ENCODE data around the gene ADSL.
A peak's percentile ranks its signal among the peaks of the same experiment; 100 is the strongest.

Gene ADSL

DNA sequence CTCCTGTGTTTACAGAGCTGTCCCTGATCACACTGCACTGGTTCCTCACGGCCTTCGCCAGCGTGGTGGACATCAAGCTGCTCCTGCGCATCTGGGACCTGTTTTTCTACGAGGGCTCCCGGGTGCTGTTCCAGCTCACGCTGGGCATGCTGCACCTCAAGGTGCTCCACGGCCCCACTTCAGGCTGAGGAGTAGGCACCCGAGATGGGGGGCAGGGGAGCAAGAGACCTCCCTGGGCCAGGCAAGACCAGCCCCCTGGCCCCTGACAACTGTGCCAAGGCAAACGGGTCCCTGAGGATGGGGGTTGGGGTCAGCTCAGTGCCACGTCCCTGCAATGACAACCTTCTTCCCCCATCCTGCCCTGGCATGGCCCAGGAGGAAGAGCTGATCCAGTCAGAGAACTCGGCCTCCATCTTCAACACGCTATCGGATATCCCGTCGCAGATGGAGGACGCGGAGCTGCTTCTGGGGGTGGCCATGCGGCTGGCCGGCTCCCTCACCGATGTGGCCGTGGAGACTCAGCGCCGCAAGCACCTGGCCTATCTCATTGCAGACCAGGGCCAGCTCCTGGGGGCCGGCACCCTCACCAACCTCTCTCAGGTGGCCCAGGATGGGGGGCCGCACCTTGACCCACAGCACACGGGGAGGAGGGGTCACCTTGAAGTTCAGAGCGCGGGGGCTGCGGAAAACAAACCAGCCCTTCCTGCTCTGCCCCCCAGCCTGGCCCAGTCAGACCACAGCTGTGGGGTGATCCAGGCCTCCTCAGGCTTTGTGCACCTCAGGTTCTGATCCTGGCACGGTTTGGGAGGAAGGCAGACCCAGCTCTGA lies 60.0 kb downstream of the ADSL start:
- DNase-seq = no peak

GRCh38 chr22:40407021-40407761 lies 60.9 kb downstream of the ADSL start:
- no peak for DNase-seq

DNA sequence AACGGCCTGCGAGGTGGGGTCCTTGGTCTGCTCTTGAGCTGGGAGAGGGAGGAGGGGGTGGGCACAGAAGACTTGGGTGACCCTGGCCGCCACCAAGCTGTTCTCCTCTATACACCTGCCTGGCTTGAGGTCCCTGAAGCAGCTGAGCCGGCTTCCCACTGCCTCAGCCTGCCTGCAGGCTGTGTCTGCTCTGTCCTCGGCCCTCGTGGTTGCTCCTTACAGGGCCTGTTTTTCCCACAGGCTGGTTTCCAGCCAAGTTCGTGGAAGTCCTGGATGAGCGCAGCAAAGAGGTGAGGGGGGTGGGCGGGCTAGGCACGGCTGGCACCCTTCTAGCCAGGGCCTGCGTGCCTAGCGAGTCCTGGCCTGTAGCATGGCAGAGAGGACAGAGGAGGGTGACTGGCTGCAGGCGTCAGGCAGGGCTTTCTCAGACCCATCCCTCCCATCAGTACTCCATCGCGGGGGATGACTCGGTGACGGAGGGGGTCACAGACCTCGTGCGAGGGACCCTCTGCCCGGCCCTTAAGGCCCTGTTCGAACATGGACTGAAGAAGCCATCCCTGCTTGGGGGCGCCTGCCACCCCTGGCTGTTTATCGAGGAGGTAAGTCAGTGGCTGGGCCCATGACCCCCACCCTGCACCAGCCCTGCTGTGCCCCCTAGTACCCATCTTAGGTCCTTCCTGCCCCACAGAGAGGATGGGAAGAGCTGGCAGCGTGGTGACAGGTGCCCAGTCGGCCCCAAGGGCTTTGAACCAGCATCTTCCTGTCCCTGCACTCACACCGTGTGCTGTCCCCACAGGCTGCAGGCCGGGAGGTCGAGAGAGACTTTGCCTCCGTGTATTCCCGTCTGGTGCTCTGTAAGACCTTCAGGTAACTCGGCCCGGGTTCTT lies 61.8 kb downstream of the ADSL start:
- DNase-seq = no peak

DNA sequence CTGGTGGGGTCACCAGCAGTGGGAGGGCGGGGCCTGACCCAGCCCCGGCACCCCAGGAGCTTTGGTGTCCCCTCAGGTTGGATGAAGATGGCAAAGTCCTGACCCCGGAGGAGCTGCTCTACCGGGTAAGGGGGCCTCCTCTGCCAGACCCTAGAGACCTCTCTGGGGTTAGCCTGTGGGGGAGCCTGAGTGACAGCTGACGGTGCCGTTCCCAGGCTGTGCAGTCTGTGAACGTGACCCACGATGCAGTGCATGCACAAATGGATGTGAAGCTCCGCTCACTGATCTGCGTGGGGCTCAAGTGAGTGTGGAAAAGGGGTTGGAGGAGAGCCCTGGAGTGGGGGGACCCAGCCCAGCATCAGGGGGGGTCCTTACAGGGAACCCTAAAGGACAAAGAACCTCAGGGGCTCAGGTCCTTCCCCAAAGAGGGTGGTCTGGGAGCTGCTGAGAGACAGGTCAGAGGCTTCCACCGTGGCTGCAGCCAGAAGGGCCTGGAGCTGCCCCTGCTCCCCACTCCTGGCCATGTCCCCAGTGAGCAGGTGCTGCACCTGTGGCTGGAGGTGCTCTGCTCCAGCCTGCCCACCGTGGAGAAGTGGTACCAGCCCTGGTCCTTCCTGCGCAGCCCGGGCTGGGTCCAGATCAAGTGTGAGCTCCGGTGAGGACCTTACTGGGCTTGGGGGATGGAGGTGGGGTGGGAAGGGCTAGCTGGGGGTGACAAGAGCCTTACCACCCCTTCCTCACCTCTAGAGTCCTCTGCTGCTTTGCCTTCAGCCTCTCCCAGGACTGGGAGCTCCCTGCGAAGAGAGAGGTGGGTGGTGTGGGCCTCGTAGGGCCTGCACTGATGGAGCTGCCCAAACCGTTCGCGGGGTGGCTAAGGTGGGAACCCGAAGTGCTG lies 62.7 kb downstream of the ADSL start:
- no peak for DNase-seq

DNA sequence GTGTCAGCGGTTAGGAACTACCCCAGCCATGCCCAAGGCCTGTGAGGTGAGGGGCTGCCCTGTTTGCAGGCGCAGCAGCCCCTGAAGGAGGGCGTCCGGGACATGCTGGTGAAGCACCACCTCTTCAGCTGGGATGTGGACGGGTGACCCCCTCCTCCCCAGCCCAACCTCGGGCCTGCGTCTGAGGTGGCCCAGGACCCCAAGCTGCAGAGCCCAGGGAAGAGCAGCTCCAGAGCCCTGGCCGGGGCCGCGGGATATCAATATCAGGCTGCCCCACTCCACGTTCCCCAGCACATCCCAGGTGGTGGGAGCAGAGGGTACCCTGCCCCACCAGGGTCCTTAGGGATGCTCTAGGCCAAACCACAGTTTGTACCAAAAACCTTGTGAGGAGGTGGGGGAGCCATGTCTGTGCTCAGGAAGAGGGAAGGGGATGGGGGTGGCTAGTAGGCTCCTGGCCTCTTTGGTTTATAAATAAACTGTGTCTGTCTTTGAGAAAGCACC lies 63.4 kb downstream of the ADSL start:
- no peak for DNase-seq

DNA sequence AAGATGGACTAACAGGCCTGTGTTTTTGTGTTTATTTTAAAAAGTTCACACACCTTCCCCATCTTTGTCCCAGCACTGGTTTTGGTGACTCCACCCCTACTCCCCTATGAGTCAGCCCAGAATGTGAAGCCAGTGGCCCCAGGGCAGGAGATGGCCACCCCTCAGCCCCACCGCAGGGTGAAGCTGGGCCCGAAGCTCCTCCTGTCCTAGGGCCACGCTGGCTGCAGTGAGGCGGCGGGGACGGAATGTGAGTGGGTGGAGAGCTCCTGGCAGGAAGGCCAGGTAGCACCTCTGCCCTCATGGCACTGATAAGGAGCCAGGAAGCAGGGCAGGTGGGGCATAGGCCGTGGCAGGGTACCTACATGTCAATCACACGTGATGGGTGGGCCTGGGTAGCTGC lies 64.0 kb downstream of the ADSL start:
- peak; percentile 84 for DNase-seq

- no peak for DNase-seq
These were observed 64.6 kb downstream of the ADSL start for GRCh38 chr22:40410731-40411505.

DNA sequence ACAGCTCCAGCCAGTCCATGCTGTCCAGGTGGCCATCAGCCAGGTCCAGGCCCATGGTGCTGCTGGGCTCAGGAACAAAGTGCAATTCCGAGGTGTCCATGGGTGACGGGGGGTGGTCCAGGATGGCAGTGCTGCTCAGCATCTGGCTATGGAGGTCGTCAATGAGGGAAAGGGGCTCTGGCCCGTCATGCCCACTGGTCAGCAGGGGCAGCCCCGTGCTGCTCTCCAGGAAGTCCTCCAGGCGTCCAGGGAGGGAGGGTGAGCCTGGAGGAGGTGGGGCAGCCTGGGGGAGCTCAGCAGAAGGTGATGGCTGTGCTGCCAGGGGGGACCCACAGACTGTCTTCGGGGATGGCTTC lies 65.2 kb downstream of the ADSL start:
- no peak for DNase-seq

DNA sequence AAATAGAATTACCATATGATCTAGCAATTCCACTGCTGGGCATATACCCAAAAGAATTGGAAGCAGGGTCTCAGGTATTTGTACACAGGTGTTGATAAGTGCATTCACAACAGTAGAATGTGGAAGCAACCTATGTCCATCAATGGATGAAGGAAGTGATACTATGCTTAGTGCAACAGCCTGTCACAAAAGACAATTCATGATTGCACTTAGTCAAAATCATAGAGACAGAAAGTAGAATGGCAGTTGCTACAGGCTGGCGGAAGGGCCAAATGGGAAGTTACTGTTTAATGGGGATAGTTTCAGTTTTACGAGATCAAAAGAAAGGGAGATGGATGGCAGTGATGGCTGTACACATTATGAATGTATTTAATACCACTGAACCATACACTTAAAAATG lies 66.1 kb downstream of the ADSL start:
- DNase-seq = no peak

- no peak for DNase-seq
These were observed 67.6 kb downstream of the ADSL start for GRCh38 chr22:40413873-40414272.

DNA sequence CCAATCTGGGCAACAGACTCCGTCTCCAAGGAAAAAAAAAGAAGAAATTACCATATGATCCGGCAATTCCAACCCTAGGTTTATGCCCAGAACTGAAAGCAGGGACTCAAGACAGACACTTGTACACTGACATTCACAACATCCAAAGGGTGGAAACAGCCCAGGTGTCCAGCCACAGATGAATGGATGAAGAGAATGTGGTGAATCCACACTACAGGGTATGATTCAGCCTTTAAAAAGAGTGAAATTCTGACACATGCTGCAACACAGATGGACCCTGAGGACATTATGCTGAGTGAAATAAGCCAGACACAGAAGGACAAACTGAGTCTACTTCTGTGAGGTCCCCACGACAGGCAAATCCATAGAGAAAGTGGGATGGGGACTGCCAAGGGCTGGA lies 68.0 kb downstream of the ADSL start:
- no peak for DNase-seq

GRCh38 chr22:40414838-40415505 lies 68.7 kb downstream of the ADSL start:
- DNase-seq = no peak

GRCh38 chr22:40415531-40416266 lies 69.4 kb downstream of the ADSL start:
- no peak for DNase-seq

GRCh38 chr22:40416267-40416570 lies 69.9 kb downstream of the ADSL start:
- no peak for DNase-seq

- DNase-seq = no peak
These were observed 70.3 kb downstream of the ADSL start for GRCh38 chr22:40416636-40417035.

- DNase-seq = no peak
These were observed 70.7 kb downstream of the ADSL start for GRCh38 chr22:40417041-40417440.

- no peak for DNase-seq
These were observed 71.6 kb downstream of the ADSL start for GRCh38 chr22:40417881-40418280.

- DNase-seq = no peak
These were observed 72.3 kb downstream of the ADSL start for GRCh38 chr22:40418366-40419201.

- DNase-seq = no peak
These were observed 73.4 kb downstream of the ADSL start for GRCh38 chr22:40419718-40420117.

Measured in islet precursor cell (in vitro differentiated cells).